ENCODE data around the gene REXO5.

REXO5 gene

DNA sequence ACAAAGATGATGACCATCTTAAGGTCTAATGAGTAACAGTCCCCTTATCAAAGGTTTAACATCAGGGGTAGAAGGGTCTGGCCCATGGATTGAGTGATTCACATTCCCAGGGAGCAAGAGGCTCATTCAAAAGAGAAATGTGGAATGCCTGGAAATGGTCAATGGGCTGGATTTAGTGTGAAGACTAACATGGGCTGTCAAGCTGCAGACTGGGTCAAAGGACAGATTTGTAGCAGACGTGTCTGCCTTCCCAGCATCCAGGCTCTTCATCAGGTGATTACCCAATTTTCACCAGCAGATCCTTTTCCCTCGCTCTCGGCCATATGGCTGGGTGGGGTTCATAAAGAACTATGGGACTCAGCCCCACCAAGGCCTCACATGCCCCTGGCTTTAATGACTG lies 67.0 kb downstream of the REXO5 start:
- DNase-seq = no peak

DNA sequence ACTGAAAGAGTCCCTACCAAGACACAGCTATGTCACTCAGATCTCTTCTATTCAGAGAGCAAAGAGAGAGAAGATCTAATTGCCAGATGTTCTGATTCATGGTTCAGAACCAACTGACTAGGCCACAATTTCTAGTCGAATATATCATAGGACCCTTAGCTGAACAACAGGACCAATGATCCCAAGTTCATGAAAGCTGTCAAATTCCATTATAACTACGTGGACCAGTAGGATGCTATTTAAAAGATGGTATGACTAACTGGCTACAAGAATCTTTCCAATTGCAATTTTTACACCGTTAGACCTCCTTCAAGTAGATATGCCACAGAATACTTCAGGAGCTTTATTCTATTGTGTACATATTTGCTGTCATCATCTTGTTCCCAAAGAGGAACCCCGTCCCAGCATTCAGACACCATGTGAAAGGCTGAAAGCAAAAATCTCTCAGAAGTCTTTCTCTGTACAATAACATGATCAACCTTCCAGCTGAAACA lies 67.8 kb downstream of the REXO5 start:
- no peak for DNase-seq

DNA sequence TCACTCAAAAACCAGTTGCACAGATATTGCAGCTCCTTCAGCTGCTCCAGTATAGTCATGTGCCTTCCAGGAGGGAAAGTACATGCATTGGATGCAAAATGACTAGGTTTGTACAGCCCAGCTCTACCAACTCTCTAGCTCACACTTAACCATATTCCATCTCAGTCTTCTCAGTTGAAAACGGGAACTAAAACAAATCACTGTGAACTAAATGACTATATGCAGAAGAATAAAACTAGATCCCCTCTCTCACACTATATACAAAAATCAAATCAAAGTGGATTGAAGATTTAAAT lies 69.0 kb downstream of the REXO5 start:
- no peak for DNase-seq

DNA sequence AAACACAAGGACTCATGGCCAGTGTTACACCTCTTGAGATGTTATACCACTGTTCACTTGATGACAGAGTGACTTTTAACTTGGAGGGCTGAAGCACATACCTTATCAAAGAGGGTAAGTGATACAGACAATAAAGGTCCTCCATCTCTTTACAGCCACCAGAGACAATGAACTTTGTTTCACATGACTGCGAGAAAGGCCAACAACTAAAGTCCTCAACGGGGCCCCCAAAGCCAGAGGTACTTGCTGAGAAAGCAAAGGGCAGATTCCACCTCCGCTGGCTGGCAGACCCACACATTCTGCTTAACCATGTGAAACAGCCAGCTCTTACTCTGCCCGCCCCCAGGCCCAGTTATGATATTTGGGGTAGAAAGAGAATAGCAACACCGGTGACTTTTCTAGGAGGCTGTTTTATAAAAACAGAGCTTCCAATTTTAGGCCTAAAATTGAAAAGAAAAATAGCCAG lies 72.4 kb downstream of the REXO5 start:
- no peak for DNase-seq

DNA sequence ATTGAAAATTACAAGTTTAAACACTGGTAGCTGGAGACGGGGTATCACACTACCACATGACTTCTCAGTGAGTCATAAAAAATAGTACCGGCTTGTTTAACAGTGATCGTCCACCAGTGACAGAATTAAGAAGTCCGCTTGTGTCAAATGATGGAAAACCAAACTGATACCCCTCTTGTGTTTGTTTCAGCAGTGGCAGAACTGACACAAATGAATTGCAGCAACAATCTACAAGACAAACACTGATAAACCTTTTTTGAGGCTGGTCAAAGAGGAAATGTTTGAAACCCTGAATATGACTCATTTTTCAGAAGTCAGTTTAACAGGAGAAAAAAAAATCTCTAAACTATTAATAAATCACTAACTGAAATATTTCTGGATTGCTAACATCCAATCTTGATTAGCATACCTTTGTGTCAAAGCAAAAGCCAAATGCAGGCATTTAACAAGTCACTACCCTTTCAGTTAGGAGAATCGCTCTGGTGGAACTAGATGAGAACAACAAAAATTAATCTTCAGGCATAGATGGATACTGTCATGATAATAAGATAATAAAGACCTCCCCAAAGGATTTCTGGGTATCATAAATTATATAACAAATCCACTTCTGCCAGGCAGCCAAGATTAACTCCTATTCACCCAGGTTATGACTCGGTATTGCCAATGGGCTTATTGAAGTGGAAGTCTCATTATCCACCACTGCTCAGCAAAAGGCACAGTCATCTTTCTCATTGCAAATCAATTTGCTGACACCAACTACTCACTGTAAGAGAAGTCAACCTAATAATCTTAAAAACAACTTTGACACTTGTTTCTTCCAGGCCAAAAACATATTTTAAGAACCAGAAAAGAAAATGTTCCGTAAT lies 73.1 kb downstream of the REXO5 start:
- DNase-seq = no peak

DNA sequence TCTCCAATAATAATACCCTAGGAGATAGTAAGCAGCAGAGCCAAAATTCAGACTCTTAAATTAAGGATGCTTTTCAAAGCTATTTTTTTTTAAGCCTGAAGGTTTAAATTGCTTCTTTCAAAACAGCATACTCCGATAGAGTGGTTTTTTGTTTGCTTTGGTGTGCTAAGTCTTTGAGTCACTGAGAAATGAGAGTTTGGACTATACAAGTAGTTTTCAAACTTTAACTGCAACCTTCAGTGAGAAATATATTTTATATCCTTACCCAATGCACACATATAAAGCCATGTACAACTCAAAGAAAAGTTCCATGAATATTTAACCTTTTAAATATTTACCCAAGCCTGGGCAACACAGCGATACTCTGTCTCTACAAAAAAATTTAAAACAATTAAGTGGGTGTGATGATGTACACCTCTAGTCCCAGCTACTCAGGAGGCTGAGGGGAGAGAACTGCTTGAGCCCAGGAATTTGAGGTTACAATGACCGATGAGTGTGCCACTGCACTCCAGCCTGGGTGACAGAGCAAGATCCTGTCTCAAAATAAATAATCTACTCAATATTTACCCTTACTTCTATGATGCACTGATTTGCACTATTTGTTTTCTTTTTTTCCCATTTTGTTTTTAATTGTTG lies 74.7 kb downstream of the REXO5 start:
- DNase-seq = no peak

DNA sequence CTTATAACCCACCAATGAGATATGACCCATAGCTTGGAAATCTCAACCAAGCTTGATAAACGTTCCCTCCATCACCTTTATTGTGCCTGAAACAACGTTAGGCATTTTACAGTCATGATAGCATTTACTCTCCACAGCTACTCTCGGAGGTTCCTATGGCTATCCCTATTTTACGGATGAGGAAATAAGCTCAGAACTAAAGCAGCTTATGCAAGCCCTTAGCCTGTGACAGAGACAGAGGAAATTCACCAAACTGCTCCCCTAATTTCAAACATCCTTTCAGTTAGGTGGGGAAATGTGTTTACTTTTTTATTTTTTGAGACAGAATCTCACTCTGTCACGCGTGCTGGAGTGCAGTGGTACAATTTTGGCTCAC lies 75.2 kb downstream of the REXO5 start:
- DNase-seq = no peak

DNA sequence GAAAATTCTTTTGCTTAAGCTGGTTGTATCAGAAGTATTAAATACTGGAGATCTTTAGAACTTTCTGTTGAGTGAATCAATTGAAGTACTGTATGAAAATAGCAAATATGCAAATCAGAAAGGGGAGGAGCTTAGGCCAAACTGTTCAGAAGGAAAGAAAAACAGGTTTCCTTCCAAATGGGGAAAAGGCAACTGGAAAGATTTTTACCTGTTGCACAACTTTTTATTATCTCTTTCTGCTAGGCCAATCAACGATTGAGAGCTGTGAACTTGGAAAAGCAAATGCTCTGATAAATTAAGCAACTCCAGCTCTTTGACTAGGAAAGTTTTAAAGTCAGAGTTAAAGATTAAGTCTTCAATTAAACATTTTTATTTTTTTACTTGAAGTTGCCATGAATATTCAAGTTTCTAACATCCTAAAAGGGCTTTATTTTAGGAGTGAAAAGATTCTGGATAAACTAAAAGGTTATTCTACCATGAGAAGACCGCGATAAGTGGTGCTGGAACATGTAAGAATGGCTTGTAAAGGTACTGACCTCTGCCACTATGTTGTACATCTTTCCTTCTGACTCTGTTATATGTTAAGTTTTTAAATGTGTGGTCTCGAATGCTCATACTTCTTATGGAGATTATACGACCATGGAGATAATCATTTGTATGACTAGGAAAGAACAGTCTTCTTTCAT lies 77.4 kb downstream of the REXO5 start:
- DNase-seq = no peak

DNA sequence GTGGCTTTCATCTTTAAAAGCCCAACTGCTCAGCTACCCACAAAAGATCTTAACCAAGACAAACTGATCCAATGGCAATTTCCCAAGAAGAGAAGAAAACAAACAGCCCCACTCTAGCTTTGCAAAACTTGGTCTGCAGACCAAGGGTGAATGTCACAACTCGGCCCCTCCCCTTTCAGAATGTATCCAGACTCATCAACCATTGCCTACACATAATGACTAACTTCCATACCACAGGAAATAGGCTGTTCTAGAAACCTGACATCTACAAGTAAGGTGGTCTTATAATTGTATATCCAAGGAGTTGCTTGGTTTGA lies 77.9 kb downstream of the REXO5 start:
- DNase-seq = no peak

DNA sequence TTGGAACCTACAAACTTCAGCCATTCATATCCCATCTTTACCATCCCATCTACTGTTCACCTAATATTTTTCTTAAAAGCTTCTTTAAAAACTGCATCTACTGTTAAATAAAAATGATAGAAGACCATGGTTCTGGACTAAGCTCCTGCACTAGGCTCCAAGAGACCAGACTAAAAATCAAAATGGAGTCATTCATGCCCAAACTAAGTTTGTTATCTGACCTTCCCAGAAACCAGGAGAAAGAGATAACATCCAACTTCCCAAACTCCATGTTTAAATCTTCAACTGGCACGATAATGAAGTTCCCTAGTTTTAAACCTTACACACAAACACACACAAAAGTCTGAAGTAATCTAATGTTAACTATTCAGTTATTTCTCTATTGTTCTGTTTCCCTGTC lies 80.0 kb downstream of the REXO5 start:
- no peak for DNase-seq

DNA sequence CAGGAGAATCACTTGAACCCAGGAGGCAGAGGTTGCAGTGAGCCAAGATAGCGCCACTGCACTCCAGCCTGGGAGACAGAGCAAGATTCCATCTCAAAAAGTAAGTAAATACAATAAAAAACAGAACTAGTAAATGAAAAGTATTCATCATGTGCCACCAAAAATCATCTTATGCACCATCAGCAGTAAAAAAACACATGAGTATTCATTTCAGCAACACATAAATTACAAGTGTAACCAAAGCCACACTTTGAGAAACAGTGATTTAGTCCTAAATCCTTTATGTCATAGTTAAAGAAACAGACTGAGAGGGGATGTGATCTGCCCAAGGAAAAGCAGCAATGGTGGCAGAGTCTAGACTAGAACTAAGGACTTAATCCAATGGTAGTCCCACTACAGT lies 80.9 kb downstream of the REXO5 start:
- DNase-seq = no peak

DNA sequence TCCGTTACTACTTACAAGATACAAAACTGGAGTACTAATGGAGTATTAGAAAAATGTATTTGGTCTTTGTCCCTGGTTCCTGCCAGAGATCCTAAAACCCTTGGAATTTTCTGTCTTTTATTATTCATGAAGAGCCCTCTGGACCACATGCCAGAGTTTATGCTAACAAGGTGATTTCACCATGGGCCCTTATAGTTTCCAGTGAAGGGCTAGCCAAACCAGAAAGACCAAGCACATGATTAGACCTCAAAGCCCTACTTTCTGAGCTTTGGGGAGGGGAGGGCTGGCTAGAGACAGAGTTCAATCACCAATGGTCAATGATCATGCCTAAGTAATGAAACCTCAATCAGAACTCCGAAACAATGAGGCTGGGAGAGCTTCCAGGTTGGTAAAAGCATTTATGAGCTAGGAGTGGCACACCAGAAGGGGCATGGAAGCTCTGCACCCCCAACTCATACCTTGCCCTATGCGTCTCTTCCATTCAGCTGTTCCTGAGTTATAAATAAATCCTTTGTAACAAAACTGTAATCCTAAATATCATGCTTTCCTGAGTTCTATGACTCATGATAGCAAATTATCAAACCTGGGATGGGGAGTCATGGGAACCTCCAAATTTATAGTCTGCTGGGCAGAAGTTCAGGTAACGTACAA lies 83.4 kb downstream of the REXO5 start:
- DNase-seq = no peak

DNA sequence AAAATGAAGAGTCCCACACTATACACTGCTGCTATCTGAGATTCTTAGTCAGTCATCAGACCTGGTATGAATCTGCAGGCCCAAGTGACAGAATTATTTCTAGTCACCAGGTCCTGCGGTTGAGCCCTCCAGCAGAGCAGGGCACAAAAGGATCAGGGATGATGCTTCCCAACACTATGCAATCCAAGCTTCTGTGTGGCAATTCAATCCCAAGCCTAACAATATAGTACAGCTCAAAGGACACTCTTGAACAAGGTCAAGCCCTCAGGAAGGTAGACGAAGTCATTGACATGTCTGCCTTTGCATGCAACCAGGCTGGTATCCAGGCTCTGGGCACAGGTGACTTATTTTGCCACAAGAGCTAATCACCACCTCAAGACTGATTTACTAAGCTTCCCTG lies 88.1 kb downstream of the REXO5 start:
- no peak for DNase-seq

DNA sequence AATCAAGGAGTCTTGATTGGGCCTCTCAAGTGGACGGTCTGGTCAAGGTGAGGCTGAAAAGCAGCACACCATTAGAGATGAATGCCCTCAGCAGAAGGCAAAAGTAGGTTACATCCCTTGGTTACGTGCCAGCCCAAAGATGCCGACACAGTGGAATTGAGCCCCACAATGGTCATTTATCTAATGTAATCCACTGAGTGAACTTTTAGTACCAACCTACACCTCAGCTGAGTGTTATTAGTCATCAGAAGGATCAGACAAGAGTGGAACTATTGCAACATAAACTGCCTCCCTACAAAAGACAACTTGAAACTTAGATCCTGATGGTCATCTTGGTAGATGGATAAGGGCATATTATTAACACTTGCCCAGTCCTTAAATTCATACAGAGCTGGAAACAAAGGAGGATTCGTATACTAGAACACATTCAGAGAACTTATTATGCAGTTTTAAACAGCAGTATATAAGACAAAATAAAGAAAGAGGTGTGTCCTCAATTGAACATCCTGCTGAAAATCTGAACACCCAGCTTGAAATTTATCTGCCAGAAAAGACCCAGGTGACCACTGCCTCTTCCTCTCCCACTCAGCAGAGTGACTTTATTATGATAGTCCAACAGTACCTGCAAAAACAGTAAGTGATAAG lies 91.0 kb downstream of the REXO5 start:
- DNase-seq = no peak

DNA sequence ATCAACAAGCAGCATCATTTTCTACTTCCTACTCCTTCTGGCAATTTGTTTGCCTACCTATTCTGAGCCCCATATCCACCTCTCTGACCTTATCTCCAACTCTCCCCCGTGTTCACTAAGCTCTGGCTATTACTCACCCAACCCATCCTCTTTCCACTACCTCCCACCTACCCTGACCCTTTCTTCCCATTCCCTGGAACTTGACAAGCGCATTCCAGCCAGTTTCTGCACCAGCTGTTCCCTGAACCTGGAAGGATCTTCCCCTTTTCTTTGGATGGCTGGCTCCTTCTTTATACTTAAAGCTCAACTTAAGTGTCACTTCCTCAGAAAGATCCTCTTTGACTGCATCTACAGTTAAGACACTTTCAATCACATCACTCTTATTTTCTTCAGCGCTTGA lies 91.6 kb downstream of the REXO5 start:
- no peak for DNase-seq

DNA sequence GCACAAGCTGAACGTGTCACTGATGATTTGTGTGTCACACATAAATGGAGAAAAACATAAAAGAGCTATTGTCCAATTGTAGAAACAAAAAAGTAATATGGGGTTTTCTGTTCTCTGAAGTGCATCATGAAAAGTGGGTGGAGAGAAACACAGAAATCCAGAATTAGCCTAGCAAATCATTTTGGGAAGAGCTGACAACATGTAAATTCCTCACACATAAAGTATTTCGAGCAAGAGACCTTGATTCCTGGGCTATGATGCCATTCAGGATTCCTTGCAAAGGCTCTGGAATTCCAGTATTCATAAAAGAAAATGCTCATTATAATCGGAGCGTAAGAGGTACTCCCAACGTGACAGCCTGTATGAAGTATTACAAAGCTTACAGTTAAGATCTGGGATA lies 92.7 kb downstream of the REXO5 start:
- no peak for DNase-seq

Measured in CD4-positive, alpha-beta T cell treated with Interleukin-12 subunit alpha and Interleukin-12 subunit beta, for 1 hour (primary cell).